ENCODE measurements around the gene PGA5.
"Not testable (repeated sequence)": the region's sequence is repeated elsewhere in the genome, so short reads cannot be mapped to it uniquely, and the experiment has no call there.

PGA5 gene

DNA sequence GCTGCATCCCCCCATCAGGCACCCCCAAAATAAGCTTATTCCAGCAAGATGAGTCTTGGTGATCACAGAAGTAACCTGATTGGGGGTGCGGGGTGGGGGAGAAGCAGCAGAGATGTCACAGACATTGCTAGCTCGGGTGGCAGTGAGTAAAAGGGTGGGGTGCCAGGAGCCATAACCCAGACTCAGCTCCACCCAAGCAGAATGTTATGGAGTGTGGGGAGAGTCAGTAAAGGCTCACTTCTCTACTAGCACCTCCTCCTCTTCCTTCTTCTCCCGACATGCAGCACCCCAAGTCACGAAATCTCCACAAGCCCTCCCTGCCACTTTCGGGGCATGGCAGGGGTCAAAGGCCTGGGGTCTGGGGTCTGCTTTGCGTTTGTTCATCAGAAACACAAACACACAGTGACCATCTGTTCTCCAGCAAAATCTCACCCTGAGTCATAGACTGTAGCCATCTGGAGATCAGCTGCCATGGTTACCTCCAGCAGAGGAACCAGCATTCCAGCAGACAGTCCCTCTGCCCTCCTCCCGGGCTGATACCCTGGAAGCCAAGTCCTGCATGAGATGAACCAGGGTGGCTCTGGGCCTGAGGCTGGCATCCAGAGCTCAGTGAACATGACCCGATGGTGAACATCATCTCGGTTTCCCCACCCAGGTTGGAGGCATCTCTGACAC lies 33.2 kb upstream of the PGA5 start:
- not testable (repeated sequence) for H3K27ac ChIP-seq (replicated peaks); DNase-seq (ENCODE audit: low read depth in 1 of 2, low spot score in 1 of 2); H3K4me3 ChIP-seq (replicated peaks; ENCODE audit: insufficient read depth, low read length); H3K27me3 ChIP-seq (ENCODE audit: insufficient read depth, poor library complexity, severe bottlenecking)

DNA sequence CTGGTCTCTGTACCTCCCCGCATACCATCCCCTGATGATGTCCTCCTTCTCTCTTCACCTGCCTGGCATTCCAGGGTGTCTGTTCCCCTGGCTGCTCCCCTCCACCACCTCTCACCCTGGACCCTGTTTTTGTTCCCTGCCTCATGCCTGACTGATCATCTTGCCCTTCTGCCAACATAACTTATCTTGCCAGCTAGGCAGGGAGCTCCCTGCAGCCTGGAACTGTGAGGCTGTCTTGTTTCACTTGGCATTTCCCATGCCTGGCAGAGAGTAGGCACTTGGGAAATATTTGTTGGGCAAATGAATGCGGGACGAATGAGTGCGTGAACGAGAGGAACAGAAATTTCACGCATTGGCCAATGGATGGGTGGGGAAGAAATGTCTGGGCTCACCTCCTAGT lies 30.3 kb upstream of the PGA5 start:
- H3K4me3 ChIP-seq (replicated peaks; ENCODE audit: insufficient read depth, low read length); H3K27me3 ChIP-seq (ENCODE audit: insufficient read depth, poor library complexity, severe bottlenecking): not testable (repeated sequence)

DNA sequence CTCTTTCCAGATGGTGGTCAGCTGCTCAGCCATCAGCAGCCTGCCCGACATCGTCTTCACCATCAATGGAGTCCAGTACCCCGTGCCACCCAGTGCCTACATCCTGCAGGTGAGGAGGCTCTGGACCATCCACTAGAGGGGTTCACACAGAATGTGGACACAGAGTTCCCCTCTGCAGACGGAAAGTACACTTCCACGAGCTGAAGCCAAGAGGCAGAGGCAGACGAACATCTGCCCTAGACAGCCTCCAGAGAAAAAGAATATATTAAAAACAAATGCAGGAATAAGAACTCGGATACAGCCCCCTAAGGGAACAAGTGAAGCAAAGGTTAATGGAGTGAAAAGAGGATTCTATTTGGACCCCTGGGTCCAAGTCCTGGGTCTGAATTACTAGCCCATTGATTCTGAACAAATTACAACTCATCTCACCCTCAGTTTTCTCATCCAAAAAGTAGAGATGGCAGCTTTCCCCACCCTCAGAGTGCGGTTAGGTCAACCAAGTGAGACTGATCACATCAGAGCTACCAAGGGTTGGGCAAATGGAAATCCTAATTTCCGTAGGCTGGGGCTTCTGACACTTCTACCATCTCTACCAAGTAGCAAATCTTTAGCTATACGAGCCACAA lies 29.5 kb upstream of the PGA5 start:
- H3K4me3 ChIP-seq (replicated peaks; ENCODE audit: insufficient read depth, low read length); H3K27me3 ChIP-seq (ENCODE audit: insufficient read depth, poor library complexity, severe bottlenecking); H3K27ac ChIP-seq (replicated peaks); DNase-seq (ENCODE audit: low read depth in 1 of 2, low spot score in 1 of 2): not testable (repeated sequence)

More for the DNA sequence above, 30.3 kb upstream of the PGA5 start:
- DNase-seq (ENCODE audit: low read depth in 1 of 2, low spot score in 1 of 2); H3K27ac ChIP-seq (replicated peaks): not testable (repeated sequence)

DNA sequence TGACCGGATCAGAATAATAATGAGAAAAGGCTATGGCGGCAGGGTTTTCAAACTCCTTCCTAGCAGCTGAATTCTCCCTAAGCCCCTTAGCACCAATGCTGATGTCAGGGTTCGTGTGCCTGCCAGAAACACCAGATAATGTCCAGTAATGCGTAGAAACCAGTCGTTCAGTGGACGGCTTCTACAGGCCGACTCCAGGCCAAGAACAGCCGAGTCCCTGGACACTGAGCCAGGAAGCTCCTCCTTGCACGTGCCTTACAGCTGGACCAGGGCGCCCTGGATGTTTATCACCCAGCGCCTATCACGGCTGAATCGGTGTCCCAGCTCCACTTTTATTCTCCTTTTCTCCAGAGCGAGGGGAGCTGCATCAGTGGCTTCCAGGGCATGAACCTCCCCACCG lies 28.8 kb upstream of the PGA5 start:
- DNase-seq (ENCODE audit: low read depth in 1 of 2, low spot score in 1 of 2); H3K27ac ChIP-seq (replicated peaks); H3K4me3 ChIP-seq (replicated peaks; ENCODE audit: insufficient read depth, low read length); H3K27me3 ChIP-seq (ENCODE audit: insufficient read depth, poor library complexity, severe bottlenecking): not testable (repeated sequence)

DNA sequence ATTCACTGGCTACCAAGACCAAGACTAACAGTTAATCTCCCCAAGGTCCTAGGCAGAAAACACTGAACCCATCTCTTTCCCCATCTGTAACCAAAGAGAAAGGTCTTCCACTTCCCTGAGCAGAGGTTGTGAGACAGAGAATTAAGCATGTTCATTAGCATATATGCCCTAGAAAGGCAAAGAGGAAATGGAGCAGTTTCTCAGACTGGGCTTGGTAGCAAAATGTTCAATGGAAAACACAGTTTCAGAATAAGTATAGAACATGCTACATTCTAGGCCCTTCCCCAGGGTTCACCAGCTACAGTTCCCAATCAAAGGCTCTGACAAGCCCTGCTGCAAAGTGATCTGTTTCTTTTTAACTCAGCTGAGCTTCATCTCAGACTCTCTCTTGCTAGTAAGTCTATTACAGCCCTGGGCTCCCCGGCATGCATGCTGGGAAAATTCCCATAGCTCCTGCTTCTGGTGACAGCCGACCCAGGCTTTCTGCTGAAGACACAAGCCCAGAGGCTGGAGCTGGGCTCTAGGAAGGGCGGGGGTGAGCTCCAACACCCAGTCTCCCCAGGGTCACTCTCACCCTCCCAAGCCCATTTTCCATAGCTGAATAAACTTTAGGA lies 27.2 kb upstream of the PGA5 start:
- not testable (repeated sequence) for H3K27me3 ChIP-seq (ENCODE audit: insufficient read depth, poor library complexity, severe bottlenecking); DNase-seq (ENCODE audit: low read depth in 1 of 2, low spot score in 1 of 2); H3K27ac ChIP-seq (replicated peaks); H3K4me3 ChIP-seq (replicated peaks; ENCODE audit: insufficient read depth, low read length)

DNA sequence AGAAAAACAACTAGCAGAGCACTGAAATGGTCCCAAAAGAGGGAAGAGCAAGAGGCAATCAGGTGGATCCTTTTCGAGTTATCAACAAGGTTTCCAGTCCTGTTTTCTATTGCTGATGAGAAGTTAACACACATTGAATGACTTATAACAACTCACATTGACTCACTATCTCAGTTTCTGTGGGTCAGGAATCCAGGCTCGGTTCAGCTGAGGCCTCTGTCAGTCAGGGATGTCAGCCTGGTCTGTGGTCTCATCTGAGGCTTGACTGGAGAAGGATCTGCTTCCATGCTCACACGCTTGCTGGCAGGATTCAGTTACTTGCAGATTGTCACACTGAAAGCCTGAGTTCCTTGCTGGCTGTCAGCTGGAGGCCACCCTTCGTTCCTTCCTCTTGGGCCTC lies 22.7 kb upstream of the PGA5 start:
- not testable (repeated sequence) for H3K27ac ChIP-seq (replicated peaks); H3K27me3 ChIP-seq (ENCODE audit: insufficient read depth, poor library complexity, severe bottlenecking); DNase-seq (ENCODE audit: low read depth in 1 of 2, low spot score in 1 of 2); H3K4me3 ChIP-seq (replicated peaks; ENCODE audit: insufficient read depth, low read length)

DNA sequence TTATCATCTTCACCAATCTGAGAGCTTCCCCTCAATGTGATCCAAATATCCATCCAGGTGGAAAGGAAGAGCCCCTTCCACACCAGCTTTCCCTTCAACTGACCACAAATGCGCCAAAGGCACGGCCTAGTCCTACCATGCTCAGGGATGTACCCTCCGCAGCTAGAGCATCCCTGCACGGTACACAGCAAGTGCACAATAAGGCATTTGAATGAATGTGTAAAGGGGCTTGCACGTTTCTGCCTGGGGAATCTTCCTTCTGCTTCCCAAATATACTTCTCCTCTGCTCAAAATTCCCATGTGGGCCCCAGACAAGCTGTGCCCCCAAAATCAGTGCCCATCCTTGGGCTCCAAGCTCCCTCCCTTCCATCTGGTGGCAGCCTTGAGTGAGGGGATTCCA lies 22.0 kb upstream of the PGA5 start:
- not testable (repeated sequence) for DNase-seq (ENCODE audit: low read depth in 1 of 2, low spot score in 1 of 2); H3K4me3 ChIP-seq (replicated peaks; ENCODE audit: insufficient read depth, low read length); H3K27ac ChIP-seq (replicated peaks); H3K27me3 ChIP-seq (ENCODE audit: insufficient read depth, poor library complexity, severe bottlenecking)

DNA sequence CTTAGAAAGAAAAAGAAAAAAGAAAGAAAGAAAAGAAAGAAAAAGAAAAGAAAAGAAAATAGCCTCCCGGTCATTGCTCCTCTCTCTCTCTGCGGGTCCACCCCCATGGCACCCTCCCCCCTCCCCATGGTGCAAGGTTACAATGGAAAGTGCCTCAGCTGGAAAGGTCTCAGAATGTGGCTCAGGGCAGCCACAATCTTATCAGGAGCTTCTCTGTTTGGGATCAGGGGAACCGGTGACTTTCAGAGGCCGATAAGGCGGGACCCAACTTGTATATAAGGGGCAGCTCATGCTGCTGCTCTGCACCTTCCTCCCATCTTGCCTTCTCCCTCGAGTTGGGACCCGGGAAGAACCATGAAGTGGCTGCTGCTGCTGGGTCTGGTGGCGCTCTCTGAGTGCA lies 18.9 kb upstream of the PGA5 start, which contains the start of gene PGA4:
Gene PGA4, plus strand, starts transcription at position 301 of the 400 bp plus-strand sequence. Its CDS starts 54 bp downstream, at position 355.
- not testable (repeated sequence) for H3K4me3 ChIP-seq (replicated peaks; ENCODE audit: insufficient read depth, low read length); DNase-seq (ENCODE audit: low read depth in 1 of 2, low spot score in 1 of 2); H3K27ac ChIP-seq (replicated peaks); H3K27me3 ChIP-seq (ENCODE audit: insufficient read depth, poor library complexity, severe bottlenecking)

DNA sequence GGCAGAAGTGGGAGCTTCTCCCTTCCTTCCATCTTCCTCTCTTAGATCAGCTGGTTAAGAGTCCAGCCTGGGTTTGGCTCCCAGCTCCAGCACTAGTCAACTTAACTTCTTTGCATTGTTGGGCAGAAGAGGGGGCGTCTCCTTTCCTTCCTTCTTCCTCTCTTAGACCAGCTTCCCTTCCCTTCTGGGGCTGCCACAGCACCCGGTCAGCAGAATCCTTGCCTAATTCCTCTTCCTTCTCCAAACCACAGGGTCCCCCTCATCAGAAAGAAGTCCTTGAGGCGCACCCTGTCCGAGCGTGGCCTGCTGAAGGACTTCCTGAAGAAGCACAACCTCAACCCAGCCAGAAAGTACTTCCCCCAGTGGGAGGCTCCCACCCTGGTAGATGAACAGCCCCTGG lies 18.3 kb upstream of the PGA5 start:
- H3K27ac ChIP-seq (replicated peaks); DNase-seq (ENCODE audit: low read depth in 1 of 2, low spot score in 1 of 2); H3K27me3 ChIP-seq (ENCODE audit: insufficient read depth, poor library complexity, severe bottlenecking); H3K4me3 ChIP-seq (replicated peaks; ENCODE audit: insufficient read depth, low read length): not testable (repeated sequence)

DNA sequence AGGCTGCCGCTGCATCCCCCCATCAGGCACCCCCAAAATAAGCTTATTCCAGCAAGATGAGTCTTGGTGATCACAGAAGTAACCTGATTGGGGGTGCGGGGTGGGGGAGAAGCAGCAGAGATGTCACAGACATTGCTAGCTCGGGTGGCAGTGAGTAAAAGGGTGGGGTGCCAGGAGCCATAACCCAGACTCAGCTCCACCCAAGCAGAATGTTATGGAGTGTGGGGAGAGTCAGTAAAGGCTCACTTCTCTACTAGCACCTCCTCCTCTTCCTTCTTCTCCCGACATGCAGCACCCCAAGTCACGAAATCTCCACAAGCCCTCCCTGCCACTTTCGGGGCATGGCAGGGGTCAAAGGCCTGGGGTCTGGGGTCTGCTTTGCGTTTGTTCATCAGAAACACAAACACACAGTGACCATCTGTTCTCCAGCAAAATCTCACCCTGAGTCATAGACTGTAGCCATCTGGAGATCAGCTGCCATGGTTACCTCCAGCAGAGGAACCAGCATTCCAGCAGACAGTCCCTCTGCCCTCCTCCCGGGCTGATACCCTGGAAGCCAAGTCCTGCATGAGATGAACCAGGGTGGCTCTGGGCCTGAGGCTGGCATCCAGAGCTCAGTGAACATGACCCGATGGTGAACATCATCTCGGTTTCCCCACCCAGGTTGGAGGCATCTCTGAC lies 14.4 kb upstream of the PGA5 start:
- not testable (repeated sequence) for H3K27ac ChIP-seq (replicated peaks); DNase-seq (ENCODE audit: low read depth in 1 of 2, low spot score in 1 of 2); H3K4me3 ChIP-seq (replicated peaks; ENCODE audit: insufficient read depth, low read length); H3K27me3 ChIP-seq (ENCODE audit: insufficient read depth, poor library complexity, severe bottlenecking)

DNA sequence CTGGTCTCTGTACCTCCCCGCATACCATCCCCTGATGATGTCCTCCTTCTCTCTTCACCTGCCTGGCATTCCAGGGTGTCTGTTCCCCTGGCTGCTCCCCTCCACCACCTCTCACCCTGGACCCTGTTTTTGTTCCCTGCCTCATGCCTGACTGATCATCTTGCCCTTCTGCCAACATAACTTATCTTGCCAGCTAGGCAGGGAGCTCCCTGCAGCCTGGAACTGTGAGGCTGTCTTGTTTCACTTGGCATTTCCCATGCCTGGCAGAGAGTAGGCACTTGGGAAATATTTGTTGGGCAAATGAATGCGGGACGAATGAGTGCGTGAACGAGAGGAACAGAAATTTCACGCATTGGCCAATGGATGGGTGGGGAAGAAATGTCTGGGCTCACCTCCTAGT lies 11.5 kb upstream of the PGA5 start:
- not testable (repeated sequence) for H3K27me3 ChIP-seq (ENCODE audit: insufficient read depth, poor library complexity, severe bottlenecking); H3K4me3 ChIP-seq (replicated peaks; ENCODE audit: insufficient read depth, low read length); DNase-seq (ENCODE audit: low read depth in 1 of 2, low spot score in 1 of 2); H3K27ac ChIP-seq (replicated peaks)

DNA sequence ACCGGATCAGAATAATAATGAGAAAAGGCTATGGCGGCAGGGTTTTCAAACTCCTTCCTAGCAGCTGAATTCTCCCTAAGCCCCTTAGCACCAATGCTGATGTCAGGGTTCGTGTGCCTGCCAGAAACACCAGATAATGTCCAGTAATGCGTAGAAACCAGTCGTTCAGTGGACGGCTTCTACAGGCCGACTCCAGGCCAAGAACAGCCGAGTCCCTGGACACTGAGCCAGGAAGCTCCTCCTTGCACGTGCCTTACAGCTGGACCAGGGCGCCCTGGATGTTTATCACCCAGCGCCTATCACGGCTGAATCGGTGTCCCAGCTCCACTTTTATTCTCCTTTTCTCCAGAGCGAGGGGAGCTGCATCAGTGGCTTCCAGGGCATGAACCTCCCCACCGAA lies 9.9 kb upstream of the PGA5 start:
- not testable (repeated sequence) for H3K27me3 ChIP-seq (ENCODE audit: insufficient read depth, poor library complexity, severe bottlenecking); H3K27ac ChIP-seq (replicated peaks); H3K4me3 ChIP-seq (replicated peaks; ENCODE audit: insufficient read depth, low read length); DNase-seq (ENCODE audit: low read depth in 1 of 2, low spot score in 1 of 2)

DNA sequence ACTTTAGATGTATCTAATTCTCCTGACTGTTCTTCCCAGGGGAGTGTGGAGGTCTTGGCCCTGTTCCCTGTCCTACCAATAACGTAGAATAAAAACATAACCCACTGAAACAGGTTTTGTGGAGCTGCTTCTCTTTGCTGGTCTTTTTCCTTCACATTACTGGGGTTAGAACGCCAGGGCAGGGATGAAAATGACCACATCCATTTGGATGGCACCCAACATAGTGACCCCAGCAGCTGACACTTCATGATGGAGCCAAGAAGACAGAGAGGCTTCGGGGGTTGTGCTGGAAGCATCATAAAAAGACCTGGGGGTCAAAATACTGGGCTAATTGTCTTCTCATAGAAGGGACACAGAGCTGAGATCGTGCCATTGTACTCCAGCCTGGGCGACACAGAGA lies 9.4 kb upstream of the PGA5 start:
- H3K27ac ChIP-seq (replicated peaks); H3K27me3 ChIP-seq (ENCODE audit: insufficient read depth, poor library complexity, severe bottlenecking); H3K4me3 ChIP-seq (replicated peaks; ENCODE audit: insufficient read depth, low read length); DNase-seq (ENCODE audit: low read depth in 1 of 2, low spot score in 1 of 2): not testable (repeated sequence)

DNA sequence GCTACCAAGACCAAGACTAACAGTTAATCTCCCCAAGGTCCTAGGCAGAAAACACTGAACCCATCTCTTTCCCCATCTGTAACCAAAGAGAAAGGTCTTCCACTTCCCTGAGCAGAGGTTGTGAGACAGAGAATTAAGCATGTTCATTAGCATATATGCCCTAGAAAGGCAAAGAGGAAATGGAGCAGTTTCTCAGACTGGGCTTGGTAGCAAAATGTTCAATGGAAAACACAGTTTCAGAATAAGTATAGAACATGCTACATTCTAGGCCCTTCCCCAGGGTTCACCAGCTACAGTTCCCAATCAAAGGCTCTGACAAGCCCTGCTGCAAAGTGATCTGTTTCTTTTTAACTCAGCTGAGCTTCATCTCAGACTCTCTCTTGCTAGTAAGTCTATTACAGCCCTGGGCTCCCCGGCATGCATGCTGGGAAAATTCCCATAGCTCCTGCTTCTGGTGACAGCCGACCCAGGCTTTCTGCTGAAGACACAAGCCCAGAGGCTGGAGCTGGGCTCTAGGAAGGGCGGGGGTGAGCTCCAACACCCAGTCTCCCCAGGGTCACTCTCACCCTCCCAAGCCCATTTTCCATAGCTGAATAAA lies 8.3 kb upstream of the PGA5 start:
- H3K27ac ChIP-seq (replicated peaks); H3K4me3 ChIP-seq (replicated peaks; ENCODE audit: insufficient read depth, low read length); DNase-seq (ENCODE audit: low read depth in 1 of 2, low spot score in 1 of 2); H3K27me3 ChIP-seq (ENCODE audit: insufficient read depth, poor library complexity, severe bottlenecking): not testable (repeated sequence)
